Renal cortex interstitium (tissue), 15 donors: ENCODE measurements around the gene ALMS1. TPM values are rescaled to one million over a fixed set of nuclear protein-coding genes. Genes with fewer than 3 reads are reported as not detected.
"Not testable (repeated sequence)": the region's sequence is repeated elsewhere in the genome, so short reads cannot be mapped to it uniquely, and the experiment has no call there.

Experiments used
- DNase-seq, 11 donors: peaks; one replicate each; pipeline ENCODE4 v3.0.0-alpha.2; 2013; ENCODE audit warnings: low read depth in 9 of 11, low spot score in 4 of 11; ENCODE audit errors: extremely low read depth in 1 of 11
- long read RNA-seq, 16 experiments: transcript quantifications; one replicate each; lab custom pipeline, GENCODE V29; 2026
- polyA plus RNA-seq, 3 donors: library from polyadenylated mRNA; unstranded; fragments of 120-200 nt; gene quantifications; one replicate each; pipeline ENCODE4 v1.2.1, GENCODE V29; 2013; ENCODE audit not compliant: insufficient read length in 3 of 3

The ALMS1 gene
- 10 to 100 TPM; 35.7 to 43.3 (median 38.1) TPM for polyA plus RNA-seq
- long read RNA-seq, donor 1: 0 reads
- long read RNA-seq, donor 2: 0 reads
- long read RNA-seq, donor 3: 0 reads
- long read RNA-seq, donor 4: 0 reads
- long read RNA-seq, donor 5: 0 reads
- long read RNA-seq, donor 6, partial matches to known transcripts: 18 of 18 reads
- long read RNA-seq, donor 6, other reads (novel, unspliced or antisense): 0 of 18 reads
- long read RNA-seq, donor 7, partial matches to known transcripts: 7 of 7 reads
- long read RNA-seq, donor 7, other reads (novel, unspliced or antisense): 0 of 7 reads
- long read RNA-seq, donor 8, partial matches to known transcripts: 14 of 14 reads
- long read RNA-seq, donor 8, other reads (novel, unspliced or antisense): 0 of 14 reads
- long read RNA-seq, donor 9, partial matches to known transcripts: 5 of 5 reads
- long read RNA-seq, donor 9, other reads (novel, unspliced or antisense): 0 of 5 reads
- long read RNA-seq, donor 10, partial matches to known transcripts: 6 of 6 reads
- long read RNA-seq, donor 10, other reads (novel, unspliced or antisense): 0 of 6 reads
- long read RNA-seq, donor 11, partial matches to known transcripts: 10 of 10 reads
- long read RNA-seq, donor 11, other reads (novel, unspliced or antisense): 0 of 10 reads
- long read RNA-seq, donor 12: 0 reads
- long read RNA-seq, donor 13, partial matches to known transcripts: 7 of 7 reads
- long read RNA-seq, donor 13, other reads (novel, unspliced or antisense): 0 of 7 reads
- long read RNA-seq, donor 14: 0 reads
- long read RNA-seq, donor 15: 0 reads
- long read RNA-seq, donor 16, full-length matches to known transcripts: 1 of 46 reads
- long read RNA-seq, donor 16, partial matches to known transcripts: 45 of 46 reads
- long read RNA-seq, donor 16, other reads (novel, unspliced or antisense): 0 of 46 reads

- peak; percentile 71 to 89 (median 81) for DNase-seq
Observed at GRCh38 chr2:73385504-73386341, at the start of gene ALMS1. ALMS1 (plus strand) TSS chr2:73385836; CDS start chr2:73385869, 33 bp downstream.

- no peak for DNase-seq
Observed at GRCh38 chr2:73337828-73338227, 47.8 kb upstream of the ALMS1 start.

GRCh38 chr2:73339201-73339600, 46.4 kb upstream of the ALMS1 start:
- no peak for DNase-seq

- DNase-seq: no peak
Observed at GRCh38 chr2:73341039-73341438, 44.6 kb upstream of the ALMS1 start.

- no peak for DNase-seq
Observed at GRCh38 chr2:73343992-73344391, 41.6 kb upstream of the ALMS1 start.

GRCh38 chr2:73344747-73345146, 40.9 kb upstream of the ALMS1 start:
- not testable (repeated sequence) for DNase-seq

GRCh38 chr2:73350035-73350691, 35.5 kb upstream of the ALMS1 start:
- no peak for DNase-seq

- no peak for DNase-seq
Observed at GRCh38 chr2:73356097-73356496, 29.5 kb upstream of the ALMS1 start.

- DNase-seq: no peak
Observed at GRCh38 chr2:73359915-73360697, 25.5 kb upstream of the ALMS1 start.

- DNase-seq: no peak
Observed at GRCh38 chr2:73366060-73366459, 19.6 kb upstream of the ALMS1 start.

GRCh38 chr2:73368781-73369180, 16.9 kb upstream of the ALMS1 start:
- no peak for DNase-seq

GRCh38 chr2:73370348-73370747, 15.3 kb upstream of the ALMS1 start:
- no peak for DNase-seq

- no peak for DNase-seq
Observed at GRCh38 chr2:73373344-73373743, 12.3 kb upstream of the ALMS1 start.

- no peak for DNase-seq
Observed at GRCh38 chr2:73374269-73374668, 11.4 kb upstream of the ALMS1 start.

GRCh38 chr2:73376681-73377080, 9.0 kb upstream of the ALMS1 start:
- no peak for DNase-seq

GRCh38 chr2:73383036-73383435, 2.6 kb upstream of the ALMS1 start:
- DNase-seq: no peak

GRCh38 chr2:73385123-73385503, 523 bp upstream of the ALMS1 start:
- peak in 1 of 11 donors; percentile 7 for DNase-seq

GRCh38 chr2:73386342-73386868, 769 bp downstream of the ALMS1 start:
- DNase-seq: no peak
